Endothelial cell of umbilical vein (primary cell): ENCODE measurements around the gene ARHGAP18. TPM values are rescaled to one million over a fixed set of nuclear protein-coding genes. Genes with fewer than 3 reads are reported as not detected.

Source experiments
- BruUV-seq: library from RNA; stranded (reverse); fragments of 400-500 nt; replicated peaks from 2 replicates; lab custom pipeline; 2021; lab: Mats Ljungman, UMichigan
- CTCF ChIA-PET: fragments of 300-600, 350-600 bp; sonication (Branson Sonifier 250); formaldehyde crosslinking; loops from one replicate; lab custom pipeline; 2021; ENCODE audit warnings: antibody characterized with exemption, inconsistent platforms; lab: Charles Lee
- POLR2A ChIA-PET: fragments of 300-600, 350-600 bp; sonication (Branson Sonifier 250); formaldehyde crosslinking; loops from one replicate; lab custom pipeline; 2021; ENCODE audit warnings: antibody characterized with exemption, inconsistent platforms; lab: Charles Lee
- DNase-seq: peaks from one replicate; pipeline ENCODE4 v3.0.0-alpha.2; 2011; ENCODE audit warnings: low read depth, low spot score
- FAIRE-seq: peaks from 2 replicates; lab custom pipeline; 2011; peaks lifted over from hg19 to GRCh38; lab: Jason Lieb, UNC
- H2AFZ ChIP-seq: 2 replicates; pipeline ENCODE4 v1.6.0; 2012; ENCODE audit warnings: low read depth, low read length, control low read depth, inconsistent platforms
- H3K27ac ChIP-seq: 2 replicates; pipeline ENCODE4 v1.5.1; 2011; ENCODE audit warnings: low read depth, mild to moderate bottlenecking, control low read depth, low read length, moderate library complexity; ENCODE audit not compliant: insufficient read depth
- H3K27me3 ChIP-seq, 2 experiments: 2 replicates each; pipeline versions ENCODE4 v1.6.0 to v1.6.1; 2011; ENCODE audit warnings: low read length in 2 of 2, mixed read lengths in 1 of 2; ENCODE audit not compliant: control insufficient read depth in 2 of 2, insufficient read depth in 2 of 2
- H3K36me3 ChIP-seq, 2 experiments: 2 replicates in 1 of 2; 3 replicates in 1 of 2; pipeline ENCODE4 v1.5.1; 2011; ENCODE audit warnings: low read length in 2 of 2, mild to moderate bottlenecking in 1 of 2, moderate library complexity in 1 of 2; ENCODE audit not compliant: control insufficient read depth in 2 of 2, insufficient read depth in 2 of 2; ENCODE audit errors: extremely low read depth in 1 of 2
- H3K4me1 ChIP-seq: 3 replicates; pipeline ENCODE4 v1.5.1; 2011; ENCODE audit warnings: mild to moderate bottlenecking, low read length; ENCODE audit not compliant: control insufficient read depth, insufficient read depth; ENCODE audit errors: extremely low read depth
- H3K4me2 ChIP-seq: 2 replicates; pipeline ENCODE4 v1.6.1; 2011; ENCODE audit warnings: low read length, control low read depth, mixed read lengths; ENCODE audit not compliant: insufficient read depth
- H3K4me3 ChIP-seq, 3 experiments: fragments of 200-600 bp in 1 of 3; sonication (generic), shearing (Covaris generic) in 1 of 3; replicated peaks in 1 of 3; 2 replicates each; pipeline ENCODE4 v1.5.1; 2011 to 2016; ENCODE audit warnings: control low read depth in 3 of 3, low read length in 3 of 3, mild to moderate bottlenecking in 2 of 3, inconsistent platforms in 1 of 3, low read depth in 1 of 3, moderate library complexity in 1 of 3; ENCODE audit not compliant: insufficient read depth in 1 of 3
- H3K79me2 ChIP-seq: 2 replicates; pipeline ENCODE4 v1.6.0; 2012; ENCODE audit warnings: low read length, inconsistent platforms; ENCODE audit not compliant: control insufficient read depth, insufficient read depth
- H3K9ac ChIP-seq: replicated peaks from 2 replicates; pipeline ENCODE3; 2011; ENCODE audit warnings: low read length, control low read depth; ENCODE audit not compliant: insufficient read depth; ENCODE audit errors: extremely low read depth
- H3K9me1 ChIP-seq: replicated peaks from 3 replicates; pipeline ENCODE4 v1.6.0; 2011; ENCODE audit warnings: mild to moderate bottlenecking, low read length; ENCODE audit not compliant: control insufficient read depth, insufficient read depth; ENCODE audit errors: extremely low read depth
- H3K9me3 ChIP-seq: replicated peaks from 2 replicates; pipeline ENCODE4 v1.5.1; 2012; ENCODE audit warnings: low read length, inconsistent platforms; ENCODE audit not compliant: control insufficient read depth, insufficient read depth
- H4K20me1 ChIP-seq: replicated peaks from 2 replicates; pipeline ENCODE3; 2011; ENCODE audit warnings: mild to moderate bottlenecking, low read length; ENCODE audit not compliant: control insufficient read depth, insufficient read depth; ENCODE audit errors: extremely low read depth
- CTCF ChIP-seq, 2 donors: IDR thresholded peaks; 1 replicate in 1 of 2; 2 replicates in 1 of 2; pipeline ENCODE4 v1.5.1; 2011; ENCODE audit warnings: low read length in 2 of 2, mild to moderate bottlenecking in 2 of 2, moderate library complexity in 2 of 2, control low read depth in 1 of 2, inconsistent platforms in 1 of 2, low read depth in 1 of 2; ENCODE audit not compliant: insufficient read depth in 1 of 2; ENCODE audit errors: extremely low read depth in 1 of 2
- EZH2 ChIP-seq: IDR thresholded peaks from 2 replicates; pipeline ENCODE4 v1.6.1; 2012; ENCODE audit warnings: borderline replicate concordance, low read depth, mild to moderate bottlenecking, moderate library complexity, low read length, inconsistent platforms; ENCODE audit not compliant: severe bottlenecking
- FOS ChIP-seq: IDR thresholded peaks from 2 replicates; pipeline ENCODE4 v1.6.1; 2011; ENCODE audit warnings: mild to moderate bottlenecking, low read length, moderate library complexity, borderline replicate concordance; ENCODE audit not compliant: insufficient read depth
- GATA2 ChIP-seq: IDR thresholded peaks from 2 replicates; pipeline ENCODE4 v1.7.0; 2011; ENCODE audit warnings: low read depth, mild to moderate bottlenecking, moderate library complexity, mixed read lengths, low read length; ENCODE audit not compliant: insufficient read length, insufficient read depth
- JUN ChIP-seq: IDR thresholded peaks from 2 replicates; pipeline ENCODE4 v1.6.1; 2011; ENCODE audit warnings: borderline replicate concordance, low read depth; ENCODE audit not compliant: insufficient read length, insufficient read depth
- MAX ChIP-seq: IDR thresholded peaks from 2 replicates; pipeline ENCODE4 v1.6.1; 2011; ENCODE audit not compliant: insufficient read depth, insufficient read length
- MYC ChIP-seq: IDR thresholded peaks from one replicate; pipeline ENCODE4 v1.6.1; 2011; ENCODE audit warnings: mild to moderate bottlenecking, low read depth, low read length
- POLR2A ChIP-seq: IDR thresholded peaks from 2 replicates; pipeline ENCODE4 v1.6.1; 2012; ENCODE audit warnings: low read depth, mild to moderate bottlenecking, control low read depth, low read length
- POLR2AphosphoS5 ChIP-seq: IDR thresholded peaks from 2 replicates; pipeline ENCODE4 v1.6.1; 2012; ENCODE audit warnings: low read depth, mild to moderate bottlenecking, control low read depth, low read length, moderate library complexity; ENCODE audit not compliant: insufficient read depth
- dilution Hi-C: fragments of 300-500 bp; cut with MboI; formaldehyde crosslinking; loops from one replicate; pipeline ENCODE4 v1.15.0; 2019; ENCODE audit warnings: low sequenced_read_pairs; ENCODE audit not compliant: extremely low pct_ligation_motif_present
- intact Hi-C: fragments of 100-400 bp; cut with micrococcal nuclease; formaldehyde crosslinking; loops from one replicate; pipeline ENCODE4 v1.10.0; 2022
- polyA plus RNA-seq, 4 experiments: library from polyadenylated mRNA; depleted of rRNA in 3 of 4; stranded (reverse) in 3 of 4; unstranded in 1 of 4; fragments of >200 nt; gene quantifications; 2 replicates each; pipeline versions ENCODE4 v1.2.1 to v1.2.3, GENCODE V29; 2011 to 2012; ENCODE audit warnings: missing spikeins in 1 of 4
- total RNA-seq: library from RNA; stranded (reverse); gene quantifications from 2 replicates; pipeline ENCODE4 v1.2.3, GENCODE V29; 2021

The ARHGAP18 gene
- total and polyA plus RNA-seq, 2 donors (not counting 3 experiments of a cell fraction or from before 2014, with no cell fraction given) = 13.1 to 86.1 TPM

GRCh38 chr6:129707882-129708495 lies 2.0 kb downstream of the ARHGAP18 start:
- Histone ChIP-seq H3K27me3 (no peaks in the 10 kb centered on the region), H3K4me2 (peak overlapping the region; percentile 96), H3K4me3 (peak overlapping the region; percentile 3 to 90 (median 90)), H3K9me1 (no peaks in the 10 kb centered on the region), H3K4me1 (peaks cover 45% of the 10 kb centered on the region), H3K27ac (peak overlapping the region; percentile 63), H3K79me2 (peaks cover 67% of the 10 kb centered on the region), H3K9me3 (no peaks in the 10 kb centered on the region), H4K20me1 (no peaks in the 10 kb centered on the region), H3K36me3 (peaks cover 0 to 6% of the 10 kb centered on the region in 2 experiments), H3K9ac (peak overlapping the region; percentile 79), H2AFZ (no peak overlapping the region)
- ChIA-PET POLR2A (interaction anchor here (0.6 to 2.6 kb wide), 3 partner anchors 8 to 64 kb away, joined by 3 to 12 read pairs (median 8); no protein-coding TSS in a partner anchor), CTCF (interaction anchor here (1.0 to 2.7 kb wide), 5 partner anchors 8 to 313 kb away, joined by 3 to 15 read pairs (median 4); no protein-coding TSS in a partner anchor)
- dilution Hi-C loops = no loop called here
- BruUV-seq = no TSS peak
- FAIRE-seq = no peak
- intact Hi-C loops = no loop called here
- no peak for TF ChIP-seq JUN
- no peak for TF ChIP-seq CTCF (IDR thresholded peaks at IDR 0.05; ENCODE audit: extremely low read depth in 1 of 2, insufficient read depth in 1 of 2, low read depth in 1 of 2, low read length in 2 of 2)
- no peak for TF ChIP-seq POLR2AphosphoS5
- no peak for TF ChIP-seq EZH2
- TF ChIP-seq GATA2 = no peak
- no peak for TF ChIP-seq MYC
- TF ChIP-seq POLR2A = no peak
- no peak for TF ChIP-seq FOS
- TF ChIP-seq MAX = no peak
- no peak for DNase-seq
